H1 (cell line): Measurements from ENCODE around the gene MITF. TPM values are rescaled to one million over a fixed set of nuclear protein-coding genes. Genes with fewer than 3 reads are reported as not detected.

ENCODE experiments used
- CTCF ChIA-PET: fragments of 300-600 bp; sonication (Branson Sonifier 250); formaldehyde crosslinking; loops from one replicate; lab custom pipeline; 2021; ENCODE audit not compliant: partially characterized antibody; lab: Charles Lee
- POLR2A ChIA-PET: fragments of 300-600 bp; sonication (Branson Sonifier 250); formaldehyde crosslinking; loops from one replicate; lab custom pipeline; 2021; ENCODE audit warnings: inconsistent platforms; ENCODE audit not compliant: partially characterized antibody; lab: Charles Lee
- DNase-seq, 2 experiments: peaks; one replicate each; pipeline versions ENCODE4 v3.0.0 to v3.0.0-alpha.2; 2010 to 2022; ENCODE audit warnings: low spot score in 2 of 2, low read depth in 1 of 2, mixed read lengths in 1 of 2
- FAIRE-seq: peaks from 2 replicates; lab custom pipeline; 2011; peaks lifted over from hg19 to GRCh38; lab: Jason Lieb, UNC
- H2AFZ ChIP-seq: 2 replicates; pipeline ENCODE4 v1.8.1; 2012; ENCODE audit warnings: low read length, inconsistent platforms
- H2AK5ac ChIP-seq: 2 replicates; pipeline ENCODE4 v1.6.1; 2013; ENCODE audit warnings: low read depth, low read length
- H2BK120ac ChIP-seq: replicated peaks from 2 replicates; pipeline ENCODE3; 2013; ENCODE audit warnings: low read depth, low read length, inconsistent platforms
- H2BK12ac ChIP-seq: 2 replicates; pipeline ENCODE4 v1.6.1; 2013; ENCODE audit warnings: low read depth, low read length
- H2BK15ac ChIP-seq: 2 replicates; pipeline ENCODE4 v1.6.1; 2013; ENCODE audit warnings: low read length
- H2BK20ac ChIP-seq: 2 replicates; pipeline ENCODE4 v1.6.1; 2013; ENCODE audit warnings: low read length
- H2BK5ac ChIP-seq: 2 replicates; pipeline ENCODE4 v1.6.1; 2013; ENCODE audit warnings: low read depth, low read length
- H3K14ac ChIP-seq: 2 replicates; pipeline ENCODE4 v1.6.1; 2013; ENCODE audit warnings: inconsistent platforms; ENCODE audit not compliant: insufficient read length
- H3K18ac ChIP-seq: 2 replicates; pipeline ENCODE4 v1.6.1; 2013; ENCODE audit warnings: low read length; ENCODE audit errors: extremely low read depth
- H3K23ac ChIP-seq: 2 replicates; pipeline ENCODE4 v1.6.1; 2013; ENCODE audit warnings: inconsistent platforms; ENCODE audit not compliant: insufficient read length
- H3K23me2 ChIP-seq: 2 replicates; pipeline ENCODE4 v1.6.1; 2013; ENCODE audit warnings: low read depth, low read length
- H3K27ac ChIP-seq: 2 replicates; pipeline ENCODE4 v1.6.1; 2011; ENCODE audit warnings: low read depth, low read length, inconsistent platforms
- H3K27me3 ChIP-seq, 4 experiments: replicated peaks in 1 of 4; 1 replicate in 1 of 4; 2 replicates in 3 of 4; pipeline versions ENCODE4 v1.6.1 to v1.8.1; 2011 to 2013; ENCODE audit warnings: low read length in 3 of 4, mild to moderate bottlenecking in 3 of 4, inconsistent platforms in 2 of 4, mixed read lengths in 2 of 4, moderate library complexity in 1 of 4; ENCODE audit not compliant: control insufficient read depth in 3 of 4, insufficient read depth in 3 of 4; ENCODE audit errors: extremely low read depth in 1 of 4
- H3K36me3 ChIP-seq, 4 experiments: 2 replicates each; pipeline versions ENCODE4 v1.6.1 to v1.8.1; 2011 to 2013; ENCODE audit warnings: mild to moderate bottlenecking in 4 of 4, low read length in 3 of 4, moderate library complexity in 2 of 4, control low read depth in 1 of 4, inconsistent platforms in 1 of 4; ENCODE audit not compliant: insufficient read depth in 4 of 4, control insufficient read depth in 2 of 4
- H3K4ac ChIP-seq: replicated peaks from 2 replicates; pipeline ENCODE3; 2013; ENCODE audit warnings: low read length, low read depth, mixed read lengths, inconsistent platforms; ENCODE audit not compliant: insufficient read length
- H3K4me1 ChIP-seq, 4 experiments: replicated peaks in 1 of 4; 1 replicate in 1 of 4; 2 replicates in 3 of 4; pipeline versions ENCODE4 v1.6.1 to v1.8.1; 2011 to 2013; ENCODE audit warnings: low read length in 3 of 4, inconsistent platforms in 2 of 4, mixed read lengths in 1 of 4; ENCODE audit not compliant: insufficient read depth in 4 of 4, control insufficient read depth in 3 of 4
- H3K4me2 ChIP-seq, 2 experiments: 2 replicates each; pipeline versions ENCODE4 v1.6.1 to v1.8.1; 2011 to 2013; ENCODE audit warnings: low read depth in 2 of 2, low read length in 2 of 2, control low read depth in 1 of 2, inconsistent platforms in 1 of 2, mild to moderate bottlenecking in 1 of 2; ENCODE audit not compliant: insufficient read depth in 1 of 2
- H3K4me3 ChIP-seq, 4 experiments: fragments of 200-600, 300-600 bp in 1 of 4; sonication (generic), shearing (Covaris generic), sonication (Bioruptor Twin) in 1 of 4; 2 replicates each; pipeline versions ENCODE4 v1.5.1 to v1.8.1; 2011 to 2016; ENCODE audit warnings: low read length in 4 of 4, low read depth in 3 of 4, control low read depth in 2 of 4, inconsistent platforms in 2 of 4, mild to moderate bottlenecking in 2 of 4, mixed read lengths in 1 of 4, moderate library complexity in 1 of 4; ENCODE audit not compliant: insufficient read depth in 2 of 4; ENCODE audit errors: extremely low read depth in 1 of 4
- H3K56ac ChIP-seq: replicated peaks from 2 replicates; pipeline ENCODE3; 2013; ENCODE audit warnings: low read depth, mild to moderate bottlenecking, mixed read lengths, low read length, inconsistent platforms; ENCODE audit not compliant: insufficient read length
- H3K79me1 ChIP-seq: 2 replicates; pipeline ENCODE4 v1.6.1; 2013; ENCODE audit warnings: low read depth, low read length, control low read depth
- H3K79me2 ChIP-seq, 2 experiments: 2 replicates each; pipeline versions ENCODE4 v1.6.1 to v1.8.1; 2012 to 2013; ENCODE audit warnings: low read length in 2 of 2, mild to moderate bottlenecking in 2 of 2, inconsistent platforms in 1 of 2; ENCODE audit not compliant: insufficient read depth in 2 of 2, control insufficient read depth in 1 of 2
- H3K9ac ChIP-seq, 4 experiments: replicated peaks in 1 of 4; 1 replicate in 1 of 4; 2 replicates in 3 of 4; pipeline versions ENCODE4 v1.6.1 to v1.8.1; 2011 to 2013; ENCODE audit warnings: low read depth in 3 of 4, low read length in 3 of 4, control low read depth in 2 of 4, mild to moderate bottlenecking in 2 of 4, moderate library complexity in 2 of 4, inconsistent platforms in 1 of 4; ENCODE audit errors: extremely low read depth in 1 of 4
- H3K9me3 ChIP-seq, 2 experiments: 2 replicates each; pipeline versions ENCODE4 v1.6.1 to v1.8.1; 2012 to 2013; ENCODE audit warnings: mild to moderate bottlenecking in 2 of 2, moderate library complexity in 2 of 2, control low read depth in 1 of 2, inconsistent platforms in 1 of 2, low read depth in 1 of 2, low read length in 1 of 2, mixed read lengths in 1 of 2; ENCODE audit not compliant: insufficient read depth in 2 of 2
- H4K20me1 ChIP-seq, 2 experiments: replicated peaks in 1 of 2; 2 replicates each; pipeline versions ENCODE3 to v1.8.1; 2011 to 2013; ENCODE audit warnings: inconsistent platforms in 2 of 2, low read length in 2 of 2, mild to moderate bottlenecking in 1 of 2; ENCODE audit not compliant: insufficient read depth in 2 of 2, control insufficient read depth in 1 of 2
- H4K5ac ChIP-seq: 2 replicates; pipeline ENCODE4 v1.6.1; 2013; ENCODE audit warnings: low read length, low read depth, mixed read lengths, inconsistent platforms; ENCODE audit not compliant: insufficient read length
- H4K8ac ChIP-seq: 2 replicates; pipeline ENCODE4 v1.8.0; 2013; ENCODE audit warnings: mild to moderate bottlenecking, moderate library complexity, low read length, inconsistent platforms; ENCODE audit not compliant: insufficient read depth; ENCODE audit errors: extremely low read depth
- H4K91ac ChIP-seq: replicated peaks from 2 replicates; pipeline ENCODE3; 2013; ENCODE audit warnings: low read length, mixed read lengths, inconsistent platforms; ENCODE audit not compliant: insufficient read length
- CEBPB ChIP-seq: IDR thresholded peaks from 2 replicates; pipeline ENCODE4 v1.6.1; 2012; ENCODE audit warnings: low read depth, low read length
- FOSL1 ChIP-seq: IDR thresholded peaks from 2 replicates; pipeline ENCODE4 v1.6.1; 2011; ENCODE audit warnings: mild to moderate bottlenecking, low read depth, low read length, moderate library complexity; ENCODE audit not compliant: insufficient read depth
- KDM1A ChIP-seq: fragments of 200-600, 300-600 bp; sonication (generic); IDR thresholded peaks from 2 replicates; pipeline ENCODE4 v1.7.1; 2016; ENCODE audit warnings: mild to moderate bottlenecking, low read length, borderline replicate concordance
- POLR2A ChIP-seq, 2 experiments: IDR thresholded peaks; 1 replicate in 1 of 2; 2 replicates in 1 of 2; pipeline ENCODE4 v1.6.1; 2011; ENCODE audit warnings: low read depth in 2 of 2, low read length in 2 of 2, mild to moderate bottlenecking in 2 of 2; ENCODE audit errors: control extremely low read depth in 1 of 2
- POLR2AphosphoS5 ChIP-seq: IDR thresholded peaks from 2 replicates; pipeline ENCODE4 v1.6.1; 2011; ENCODE audit warnings: low read depth, low read length
- WGBS, 2 experiments: shearing (Covaris generic) in 1 of 2; methylation state at CpG; one replicate each; pipeline versions ENCODE4 v1.1.6 to v1.1.7; 2013 to 2015; ENCODE audit warnings: low lambda C conversion rate in 2 of 2, mixed read lengths in 2 of 2, inconsistent platforms in 1 of 2, low coverage in 1 of 2, missing lambda C conversion rate in 1 of 2; ENCODE audit not compliant: insufficient replicate concordance in 2 of 2, insufficient coverage in 1 of 2, insufficient read length in 1 of 2; ENCODE audit errors: extremely low coverage in 1 of 2, missing lambda C conversion rate in 1 of 2; 5-methylcytosine and 5-hydroxymethylcytosine counted together
- polyA plus RNA-seq, 7 experiments: library from polyadenylated mRNA; depleted of rRNA in 3 of 7; stranded (reverse) in 5 of 7; unstranded in 2 of 7; fragments of >200 nt in 5 of 7; fragments of 200-250 nt in 2 of 7; gene quantifications; 1 replicate in 5 of 7; 2 replicates in 1 of 7; 4 replicates in 1 of 7; pipeline versions ENCODE4 v1.2.1 to v1.2.3, GENCODE V29; 2011 to 2013; ENCODE audit warnings: missing spikeins in 2 of 7, mixed read lengths in 2 of 7
- total RNA-seq: library from RNA; stranded (reverse); fragmentation: NEBNext Ultra II Directional; extraction: Animal tissue kit (Norgen Biotek cat#: 25700); gene quantifications from 2 replicates; pipeline ENCODE4 v1.2.1, GENCODE V29; 2021

The MITF gene
- total and polyA plus RNA-seq, 2 of the 8 experiments (the other 6 are each of a cell fraction or from before 2014, with no cell fraction given) = 0.53 to 1.4 TPM

DNA sequence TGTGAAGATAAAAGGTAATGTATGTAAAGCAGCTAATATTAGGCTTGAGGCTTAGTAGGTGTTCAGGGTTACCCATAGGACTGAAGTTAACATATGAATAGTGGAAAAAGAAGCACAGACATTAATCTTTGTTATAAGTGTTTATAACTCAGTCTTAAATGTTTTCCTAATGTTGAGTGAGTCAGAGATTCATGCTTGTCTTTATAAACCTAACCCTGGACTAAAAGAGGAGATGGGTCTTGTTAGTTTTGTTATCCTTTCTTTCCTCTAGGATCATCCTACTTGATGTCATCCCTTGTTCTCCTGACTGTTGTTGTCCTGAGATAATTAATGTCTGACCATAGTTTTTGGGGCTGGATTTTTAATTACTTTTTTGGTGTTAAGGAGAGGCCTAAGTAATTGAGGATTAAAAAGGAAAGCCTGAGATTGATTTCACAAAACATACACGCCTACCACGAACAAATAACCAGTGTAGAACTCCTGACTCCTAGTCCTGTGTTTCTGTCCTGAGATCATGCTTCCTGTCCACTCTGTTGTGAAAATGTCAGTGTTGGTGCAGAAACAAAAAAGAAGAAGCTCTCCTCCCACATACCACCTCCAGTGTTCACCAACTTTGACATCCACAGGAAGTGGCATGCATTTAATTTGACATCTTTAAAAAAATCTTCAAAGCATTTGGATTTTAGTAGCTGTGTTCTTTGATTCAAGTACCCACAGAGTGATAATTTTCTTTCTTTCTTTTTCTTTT lies 8.4 kb downstream of the MITF start:
- no peak overlapping the region for H3K56ac ChIP-seq
- H3K27me3 ChIP-seq = no peaks in the 10 kb centered on the region
- H3K14ac ChIP-seq = no peak overlapping the region
- H2BK12ac ChIP-seq = no peak overlapping the region
- no peak overlapping the region for H2AK5ac ChIP-seq
- 0 out of 4 replicates have a peak, but pooled peaks cover 0 to 3% of the 10 kb centered on the region in 2 experiments for H3K9me3 ChIP-seq
- TF ChIP-seq KDM1A (no peak), FOSL1 (no peak), CEBPB (no peak), POLR2A (IDR thresholded peaks at IDR 0.05; ENCODE audit: control extremely low read depth in 1 of 2, low read depth in 2 of 2, low read length in 2 of 2) (no peak), POLR2AphosphoS5 (no peak)
- TF ChIP-seq, all 59 proteins: peak for 0
- ChIA-PET POLR2A (no interaction called here), CTCF (interaction anchor here (1.2 kb wide), 1 partner anchor 23 kb away, joined by 4 read pairs; no protein-coding TSS in a partner anchor)
- H3K4me2 ChIP-seq = no peak overlapping the region
- H4K20me1 ChIP-seq = no peaks in the 10 kb centered on the region
- H3K36me3 ChIP-seq = no peaks in the 10 kb centered on the region
- DNase-seq = no peak
- peaks cover 0 to 3% (median 0%) of the 10 kb centered on the region in 4 experiments; a peak in 1 of 7 replicates for H3K4me1 ChIP-seq
- H4K5ac ChIP-seq = no peak overlapping the region
- FAIRE-seq = no peak
- no peak overlapping the region for H2AFZ ChIP-seq
- H2BK5ac ChIP-seq = no peak overlapping the region
- no peak overlapping the region for H3K23ac ChIP-seq
- no peak overlapping the region for H3K27ac ChIP-seq
- no peak overlapping the region for H3K18ac ChIP-seq
- no peaks in the 10 kb centered on the region for H3K23me2 ChIP-seq
- H2BK15ac ChIP-seq = no peak overlapping the region
- no peak overlapping the region for H2BK120ac ChIP-seq
- H3K9ac ChIP-seq = no peak overlapping the region
- no peak overlapping the region for H4K8ac ChIP-seq
- H3K4ac ChIP-seq = no peak overlapping the region
- WGBS, 2 experiments = 80% methylated on average over 2 of the region's 2 CpGs; no CpG with 5 or more reads in 1 of the 2 experiments
- no peak overlapping the region for H4K91ac ChIP-seq
- no peak overlapping the region for H3K4me3 ChIP-seq
- no peak overlapping the region for H2BK20ac ChIP-seq
- no peaks in the 10 kb centered on the region for H3K79me2 ChIP-seq
- H3K79me1 ChIP-seq = no peaks in the 10 kb centered on the region
